ENCODE results near the gene MBTPS1.

DNA sequence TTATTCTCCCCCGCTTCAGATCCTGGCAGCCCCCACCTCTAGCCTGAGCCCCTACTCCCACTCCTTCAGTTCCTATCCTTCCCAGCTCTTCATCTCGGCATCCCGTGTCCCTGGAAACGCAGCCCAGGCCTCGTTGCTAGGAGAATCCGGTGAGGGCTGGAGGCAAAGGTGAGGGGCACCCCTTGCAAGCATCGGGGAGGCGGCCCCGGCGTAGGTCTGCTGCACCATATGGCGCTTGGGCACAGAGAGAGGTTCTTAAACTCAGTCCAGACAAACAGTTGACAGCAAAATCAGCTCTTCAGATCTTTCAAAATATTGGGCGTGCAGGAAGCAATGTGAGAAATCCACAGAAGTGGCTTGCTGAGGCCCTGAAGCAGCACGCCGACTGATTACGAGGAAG, 89.1 kb downstream of the MBTPS1 start:
- TF ChIP-seq CTCF (IDR thresholded peaks at IDR 0.05; ENCODE audit: insufficient read depth, low read length, poor library complexity, severe bottlenecking) (no peak), EZH2phosphoT487 (conservative IDR thresholded peaks at IDR 0.05; ENCODE audit: low read length) (no peak)
